Skeletal muscle tissue (tissue), 4 donors: ENCODE data around the gene APBB2. TPM values are rescaled to one million over a fixed set of nuclear protein-coding genes. Genes with fewer than 3 reads are reported as not detected.

ENCODE experiments used
- H3K27ac ChIP-seq: one replicate; pipeline ENCODE4 v1.7.0; 2013; ENCODE audit warnings: mild to moderate bottlenecking, low read depth, low read length, inconsistent platforms
- H3K27me3 ChIP-seq, 3 donors: one replicate each; pipeline ENCODE4 v1.7.0; 2013; ENCODE audit warnings: low read length in 3 of 3; ENCODE audit not compliant: control insufficient read depth in 3 of 3, insufficient read depth in 3 of 3
- H3K36me3 ChIP-seq, 3 donors: one replicate each; pipeline ENCODE4 v1.7.0; 2013; ENCODE audit warnings: low read length in 3 of 3; ENCODE audit not compliant: control insufficient read depth in 3 of 3, insufficient read depth in 3 of 3
- H3K4me1 ChIP-seq, 3 donors: one replicate each; pipeline ENCODE4 v1.7.0; 2013; ENCODE audit warnings: low read length in 3 of 3, mild to moderate bottlenecking in 3 of 3; ENCODE audit not compliant: control insufficient read depth in 3 of 3, insufficient read depth in 3 of 3
- H3K4me3 ChIP-seq, 3 donors: one replicate each; pipeline ENCODE4 v1.7.0; 2013; ENCODE audit warnings: low read length in 3 of 3
- H3K9ac ChIP-seq, 3 donors: one replicate each; pipeline ENCODE4 v1.7.0; 2013; ENCODE audit warnings: low read length in 3 of 3, mild to moderate bottlenecking in 3 of 3, moderate library complexity in 2 of 3, low read depth in 1 of 3
- H3K9me3 ChIP-seq, 3 donors: one replicate each; pipeline ENCODE4 v1.7.0; 2013; ENCODE audit warnings: low read length in 3 of 3; ENCODE audit not compliant: control insufficient read depth in 3 of 3
- total RNA-seq: library from RNA; depleted of rRNA; stranded (reverse); fragments of >200 nt; gene quantifications from one replicate; pipeline ENCODE4 v1.2.3, GENCODE V29; 2014
- donor health status: Osteomylitis.

The APBB2 gene
- total RNA-seq, 1 donor from 2014 or later: 41.2 TPM

GRCh38 chr4:40990236-40990898 lies 224.0 kb downstream of the APBB2 start:
- no peaks in the 10 kb centered on the region for H3K9me3 ChIP-seq
- no peaks in the 10 kb centered on the region for H3K4me1 ChIP-seq
- H3K36me3 ChIP-seq: no peaks in the 10 kb centered on the region
- H3K27me3 ChIP-seq: no peaks in the 10 kb centered on the region
- H3K27ac ChIP-seq: no peak overlapping the region
- no peak overlapping the region for H3K9ac ChIP-seq
- no peak overlapping the region for H3K4me3 ChIP-seq

- no peak overlapping the region for H3K27ac ChIP-seq
- H3K36me3 ChIP-seq: no peaks in the 10 kb centered on the region
- H3K9ac ChIP-seq: no peak overlapping the region
- no peaks in the 10 kb centered on the region for H3K27me3 ChIP-seq
- H3K4me1 ChIP-seq: no peaks in the 10 kb centered on the region
- H3K9me3 ChIP-seq: no peaks in the 10 kb centered on the region
- H3K4me3 ChIP-seq: no peak overlapping the region
These were observed 227.2 kb downstream of the APBB2 start for GRCh38 chr4:40987151-40987550.

DNA sequence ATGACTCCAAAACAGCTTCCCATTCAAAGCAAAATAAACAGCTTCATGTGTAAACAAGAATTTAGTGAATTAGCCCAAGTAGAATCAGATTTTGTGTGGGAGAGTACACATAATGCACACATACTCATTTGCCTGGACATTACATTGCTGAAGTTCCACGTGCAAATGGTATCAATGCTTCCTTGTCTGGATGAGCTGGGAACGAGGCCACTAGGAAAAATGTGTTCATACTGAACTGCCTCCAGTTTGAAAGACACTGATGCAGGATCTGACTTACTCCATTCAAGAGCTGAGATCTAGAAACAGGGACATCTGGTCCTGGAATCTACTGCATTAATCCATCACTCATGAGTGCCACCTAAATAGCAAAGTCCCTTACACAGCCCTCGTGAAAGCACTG lies 228.0 kb downstream of the APBB2 start:
- Histone ChIP-seq H3K27me3 (no peaks in the 10 kb centered on the region), H3K27ac (no peak overlapping the region), H3K4me3 (no peak overlapping the region), H3K9ac (no peak overlapping the region), H3K4me1 (no peaks in the 10 kb centered on the region), H3K36me3 (no peaks in the 10 kb centered on the region), H3K9me3 (no peaks in the 10 kb centered on the region)

DNA sequence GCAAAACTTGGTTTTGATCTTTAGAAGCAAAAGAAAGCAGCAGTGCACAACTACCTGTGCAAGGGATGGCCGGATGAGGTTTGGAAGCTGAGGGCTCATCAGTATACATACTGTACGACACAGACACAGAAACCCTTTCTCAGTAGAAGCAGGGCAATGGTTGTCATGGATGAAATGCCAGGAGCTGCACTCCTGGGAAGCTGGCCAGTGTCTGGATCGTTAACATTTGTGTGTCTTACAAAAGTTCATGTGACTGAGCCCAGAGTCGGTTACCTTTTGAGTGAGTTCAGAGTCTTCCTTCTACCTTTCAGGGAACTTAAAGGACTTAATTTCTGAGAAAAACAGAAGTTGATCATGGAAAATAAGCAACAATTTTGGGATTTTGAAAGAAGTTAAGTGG lies 230.3 kb downstream of the APBB2 start:
- no peak overlapping the region for H3K9ac ChIP-seq
- no peaks in the 10 kb centered on the region for H3K36me3 ChIP-seq
- no peak overlapping the region for H3K4me3 ChIP-seq
- no peaks in the 10 kb centered on the region for H3K4me1 ChIP-seq
- no peak overlapping the region for H3K27ac ChIP-seq
- no peaks in the 10 kb centered on the region for H3K27me3 ChIP-seq
- H3K9me3 ChIP-seq: no peaks in the 10 kb centered on the region

DNA sequence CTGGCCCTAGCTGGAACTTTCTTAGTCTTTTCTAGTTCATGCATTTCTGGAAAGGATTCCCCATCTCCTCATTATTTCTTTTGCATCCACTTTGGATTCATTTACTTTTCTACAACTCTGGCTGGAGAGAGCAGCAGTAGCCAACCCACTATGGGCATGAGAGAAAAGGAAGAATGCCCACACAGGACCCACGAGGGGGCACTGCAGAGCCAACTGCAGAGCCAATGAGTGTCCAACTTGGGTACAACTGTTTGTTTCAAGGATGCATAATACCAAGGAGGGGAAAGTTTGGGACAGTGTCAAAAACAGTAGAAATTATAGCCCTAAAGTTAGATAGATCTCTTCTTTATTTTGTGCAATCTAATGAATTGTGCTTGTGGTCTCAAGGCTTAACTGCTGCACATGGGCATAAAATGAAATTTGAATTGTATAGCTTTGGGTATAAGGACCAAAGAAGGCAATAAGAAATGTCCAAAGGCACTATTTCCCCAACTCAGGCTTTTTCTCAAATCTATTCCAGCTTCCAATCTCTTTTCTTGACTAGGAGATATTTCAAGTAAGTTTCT lies 233.9 kb downstream of the APBB2 start:
- no peak overlapping the region for H3K4me3 ChIP-seq

DNA sequence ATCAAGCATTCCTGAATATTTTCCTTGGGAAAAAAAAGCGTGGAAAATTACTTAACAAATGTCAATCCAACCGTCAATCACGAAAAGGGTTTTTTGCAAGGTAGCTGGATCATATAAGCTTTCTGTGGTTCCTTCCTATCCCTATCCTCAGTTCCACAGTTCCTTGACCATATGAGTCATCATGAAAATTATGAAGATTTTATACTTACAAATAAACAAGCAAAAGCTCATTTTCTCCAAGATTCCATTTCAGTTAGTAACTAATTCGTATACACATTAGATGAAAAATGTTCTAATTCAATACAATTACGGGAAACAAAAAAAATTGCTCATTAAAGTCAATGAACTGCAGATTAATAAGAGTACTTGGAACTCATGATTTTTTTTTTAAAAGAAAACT lies 235.8 kb downstream of the APBB2 start:
- Histone ChIP-seq H3K27ac (no peak overlapping the region), H3K36me3 (no peaks in the 10 kb centered on the region), H3K4me1 (no peaks in the 10 kb centered on the region), H3K27me3 (no peaks in the 10 kb centered on the region), H3K9me3 (no peaks in the 10 kb centered on the region), H3K4me3 (no peak overlapping the region), H3K9ac (no peak overlapping the region)

More for the DNA sequence above, 233.9 kb downstream of the APBB2 start:
- Histone ChIP-seq H3K9ac (no peak overlapping the region), H3K36me3 (no peaks in the 10 kb centered on the region), H3K27ac (no peak overlapping the region), H3K4me1 (no peaks in the 10 kb centered on the region), H3K27me3 (no peaks in the 10 kb centered on the region), H3K9me3 (no peaks in the 10 kb centered on the region)

DNA sequence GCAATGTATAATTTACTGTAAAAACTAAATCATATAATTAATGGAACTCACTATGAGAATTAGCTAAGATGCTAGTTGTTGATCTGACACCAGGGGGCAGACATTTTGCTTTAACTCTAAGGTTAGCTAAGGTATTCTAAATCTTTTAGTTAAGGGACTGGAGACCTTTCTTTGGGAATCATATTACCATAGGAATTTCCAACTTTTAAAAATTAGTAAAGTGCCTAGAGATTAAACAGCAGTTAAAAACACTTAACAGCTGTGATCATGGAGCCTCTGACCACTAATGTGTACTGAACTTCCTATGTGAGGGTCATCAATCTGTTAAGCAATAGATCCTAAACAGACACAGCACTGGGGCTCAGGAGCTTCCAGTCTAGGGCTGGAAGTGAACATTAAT lies 238.0 kb downstream of the APBB2 start:
- Histone ChIP-seq H3K4me1 (no peaks in the 10 kb centered on the region), H3K9ac (no peak overlapping the region), H3K9me3 (no peaks in the 10 kb centered on the region), H3K27ac (no peak overlapping the region), H3K27me3 (no peaks in the 10 kb centered on the region), H3K4me3 (no peak overlapping the region), H3K36me3 (no peaks in the 10 kb centered on the region)

GRCh38 chr4:40972722-40973121 lies 241.6 kb downstream of the APBB2 start:
- Histone ChIP-seq H3K9me3 (no peaks in the 10 kb centered on the region), H3K4me3 (no peak overlapping the region), H3K9ac (no peak overlapping the region), H3K36me3 (no peaks in the 10 kb centered on the region), H3K27me3 (no peaks in the 10 kb centered on the region), H3K27ac (no peak overlapping the region), H3K4me1 (peaks cover 0 to 3% (median under 1%) of the 10 kb centered on the region in 3 donors)

GRCh38 chr4:40971338-40971737 lies 243.0 kb downstream of the APBB2 start:
- H3K4me1 ChIP-seq: peaks cover 0 to 9% (median 6%) of the 10 kb centered on the region in 3 donors
- H3K9ac ChIP-seq: no peak overlapping the region
- no peaks in the 10 kb centered on the region for H3K9me3 ChIP-seq
- H3K4me3 ChIP-seq: no peak overlapping the region
- H3K36me3 ChIP-seq: no peaks in the 10 kb centered on the region
- H3K27ac ChIP-seq: no peak overlapping the region
- H3K27me3 ChIP-seq: no peaks in the 10 kb centered on the region

GRCh38 chr4:40969501-40969900 lies 244.8 kb downstream of the APBB2 start:
- Histone ChIP-seq H3K27ac (no peak overlapping the region), H3K9ac (no peak overlapping the region), H3K36me3 (no peaks in the 10 kb centered on the region), H3K9me3 (no peaks in the 10 kb centered on the region), H3K27me3 (no peaks in the 10 kb centered on the region), H3K4me3 (no peak overlapping the region), H3K4me1 (peaks cover 0 to 9% (median 6%) of the 10 kb centered on the region in 3 donors)
